Astrocyte (in vitro differentiated cells and primary cell): ENCODE data around the gene ARHGAP25. TPM values are rescaled to one million over a fixed set of nuclear protein-coding genes. Genes with fewer than 3 reads are reported as not detected.

Source experiments
- DNase-seq: peaks from one replicate; pipeline ENCODE4 v3.0.0-alpha.2; 2010; ENCODE audit warnings: low read depth
- FAIRE-seq: peaks from 2 replicates; lab custom pipeline; 2011; peaks lifted over from hg19 to GRCh38; lab: Jason Lieb, UNC
- H2AFZ ChIP-seq: 2 replicates; pipeline ENCODE4 v1.6.0; 2012; ENCODE audit warnings: low read depth, low read length, inconsistent platforms
- H3K27ac ChIP-seq: 2 replicates; pipeline ENCODE4 v1.5.1; 2011; ENCODE audit warnings: low read depth, low read length, inconsistent platforms
- H3K27me3 ChIP-seq: 2 replicates; pipeline ENCODE4 v1.6.0; 2011; ENCODE audit warnings: low read length, inconsistent platforms; ENCODE audit not compliant: insufficient read depth
- H3K36me3 ChIP-seq: 2 replicates; pipeline ENCODE4 v1.5.1; 2011; ENCODE audit warnings: low read length, inconsistent platforms; ENCODE audit not compliant: insufficient read depth
- H3K4me1 ChIP-seq: 2 replicates; pipeline ENCODE4 v1.5.1; 2011; ENCODE audit warnings: low read length, inconsistent platforms; ENCODE audit not compliant: insufficient read depth
- H3K4me2 ChIP-seq: 2 replicates; pipeline ENCODE4 v1.6.0; 2012; ENCODE audit warnings: low read length, inconsistent platforms
- H3K4me3 ChIP-seq: 2 replicates; pipeline ENCODE4 v1.5.1; 2011; ENCODE audit warnings: low read depth, mild to moderate bottlenecking, low read length, inconsistent platforms; ENCODE audit not compliant: insufficient read depth
- H3K79me2 ChIP-seq: 2 replicates; pipeline ENCODE4 v1.6.0; 2012; ENCODE audit warnings: mild to moderate bottlenecking, low read length, inconsistent platforms; ENCODE audit not compliant: insufficient read depth
- H3K9ac ChIP-seq: 2 replicates; pipeline ENCODE4 v1.6.0; 2012; ENCODE audit warnings: mild to moderate bottlenecking, low read length, inconsistent platforms
- H3K9me3 ChIP-seq: 2 replicates; pipeline ENCODE4 v1.5.1; 2012; ENCODE audit warnings: low read depth, mild to moderate bottlenecking, low read length, inconsistent platforms; ENCODE audit not compliant: insufficient read depth
- H4K20me1 ChIP-seq: 2 replicates; pipeline ENCODE4 v1.6.0; 2012; ENCODE audit warnings: low read length, inconsistent platforms; ENCODE audit not compliant: insufficient read depth
- H3K27ac Mint-ChIP-seq: one replicate; pipeline ENCODE4 v1.8.0; 2021; ENCODE audit warnings: mild to moderate bottlenecking, mixed read lengths; ENCODE audit not compliant: unreplicated experiment
- H3K27me3 Mint-ChIP-seq: one replicate; pipeline ENCODE4 v1.8.0; 2021; ENCODE audit warnings: low read depth, mixed read lengths; ENCODE audit not compliant: unreplicated experiment
- H3K36me3 Mint-ChIP-seq: one replicate; pipeline ENCODE4 v1.8.0; 2021; ENCODE audit warnings: low read depth, mixed read lengths; ENCODE audit not compliant: unreplicated experiment
- H3K4me1 Mint-ChIP-seq: one replicate; pipeline ENCODE4 v1.8.0; 2021; ENCODE audit warnings: low read depth, mixed read lengths; ENCODE audit not compliant: unreplicated experiment
- H3K4me3 Mint-ChIP-seq: one replicate; pipeline ENCODE4 v1.8.0; 2021; ENCODE audit warnings: mild to moderate bottlenecking, moderate library complexity, mixed read lengths; ENCODE audit not compliant: unreplicated experiment
- H3K9me3 Mint-ChIP-seq: one replicate; pipeline ENCODE4 v1.8.0; 2021; ENCODE audit warnings: mild to moderate bottlenecking, mixed read lengths; ENCODE audit not compliant: unreplicated experiment
- CTCF ChIP-seq: IDR thresholded peaks from 2 replicates; pipeline ENCODE4 v1.5.1; 2011; ENCODE audit warnings: low read depth, mild to moderate bottlenecking, inconsistent platforms, low read length, moderate library complexity; ENCODE audit not compliant: insufficient read depth
- EZH2 ChIP-seq: IDR thresholded peaks from 2 replicates; pipeline ENCODE4 v1.6.1; 2012; ENCODE audit warnings: mild to moderate bottlenecking, low read length, inconsistent platforms; ENCODE audit not compliant: insufficient read depth
- total RNA-seq: library from RNA; stranded (reverse); gene quantifications from 2 replicates; pipeline ENCODE4 v1.2.1, GENCODE V29; 2021

Gene ARHGAP25
- total RNA-seq, 1 donor from 2014 or later: 0.30 TPM

GRCh38 chr2:68789603-68790002 is 55.0 kb downstream of the ARHGAP25 start:
- H3K9me3 Mint-ChIP-seq: no peaks in the 10 kb centered on the region
- Histone ChIP-seq H3K9me3 (no peaks in the 10 kb centered on the region), H3K79me2 (no peaks in the 10 kb centered on the region), H3K27me3 (peaks cover 7% of the 10 kb centered on the region), H3K4me3 (no peak overlapping the region), H4K20me1 (no peaks in the 10 kb centered on the region), H3K36me3 (no peaks in the 10 kb centered on the region), H3K4me2 (no peak overlapping the region), H3K4me1 (no peaks in the 10 kb centered on the region), H3K9ac (no peak overlapping the region), H2AFZ (no peak overlapping the region), H3K27ac (no peak overlapping the region)
- H3K36me3 Mint-ChIP-seq: no peaks in the 10 kb centered on the region
- no peaks in the 10 kb centered on the region for H3K4me1 Mint-ChIP-seq
- DNase-seq (no peak), FAIRE-seq (no peak)
- no peak overlapping the region for H3K27ac Mint-ChIP-seq
- TF ChIP-seq EZH2 (no peak), CTCF (no peak)
- no peak overlapping the region for H3K4me3 Mint-ChIP-seq
- H3K27me3 Mint-ChIP-seq: peaks cover 8% of the 10 kb centered on the region

GRCh38 chr2:68790600-68790999 is 56.0 kb downstream of the ARHGAP25 start:
- no peak overlapping the region for H3K27ac Mint-ChIP-seq
- peaks cover 4% of the 10 kb centered on the region for H3K27me3 ChIP-seq
- no peak overlapping the region for H3K27ac ChIP-seq
- FAIRE-seq (no peak), DNase-seq (no peak)
- H2AFZ ChIP-seq: no peak overlapping the region
- H3K36me3 Mint-ChIP-seq: no peaks in the 10 kb centered on the region
- peaks cover 8% of the 10 kb centered on the region for H3K27me3 Mint-ChIP-seq
- no peak overlapping the region for H3K9ac ChIP-seq
- no peak for TF ChIP-seq CTCF
- TF ChIP-seq EZH2: no peak
- no peak overlapping the region for H3K4me3 ChIP-seq
- no peaks in the 10 kb centered on the region for H3K36me3 ChIP-seq
- no peak overlapping the region for H3K4me2 ChIP-seq
- no peaks in the 10 kb centered on the region for H3K9me3 ChIP-seq
- no peak overlapping the region for H3K4me3 Mint-ChIP-seq
- no peaks in the 10 kb centered on the region for H4K20me1 ChIP-seq
- H3K4me1 Mint-ChIP-seq: no peaks in the 10 kb centered on the region
- H3K79me2 ChIP-seq: no peaks in the 10 kb centered on the region
- H3K4me1 ChIP-seq: no peaks in the 10 kb centered on the region
- no peaks in the 10 kb centered on the region for H3K9me3 Mint-ChIP-seq

DNA sequence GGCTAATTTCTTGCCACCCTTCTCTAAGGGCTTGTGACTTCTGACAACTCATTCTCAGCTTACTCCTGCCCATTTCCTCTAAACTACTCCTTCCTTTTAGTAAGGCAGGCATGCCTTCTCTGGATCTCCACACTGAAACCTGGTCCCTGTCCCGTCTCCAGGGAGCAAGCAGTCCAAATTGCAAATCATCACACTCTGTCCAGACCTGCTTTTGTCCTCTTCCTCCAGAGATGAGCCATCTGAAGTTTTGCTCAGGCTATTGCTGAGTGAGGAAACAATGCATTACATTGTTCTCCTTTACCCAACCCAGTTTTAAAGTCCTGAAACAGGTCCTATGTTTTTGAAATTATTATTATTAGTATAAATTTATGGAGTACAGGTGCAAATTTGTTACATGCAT is 57.3 kb downstream of the ARHGAP25 start:
- no peaks in the 10 kb centered on the region for H3K79me2 ChIP-seq
- peaks cover 4% of the 10 kb centered on the region for H3K27me3 ChIP-seq
- H3K9me3 ChIP-seq: no peaks in the 10 kb centered on the region
- no peak overlapping the region for H3K4me2 ChIP-seq
- no peaks in the 10 kb centered on the region for H3K4me1 ChIP-seq
- Mint-ChIP-seq H3K36me3 (no peaks in the 10 kb centered on the region), H3K9me3 (no peaks in the 10 kb centered on the region), H3K4me1 (no peaks in the 10 kb centered on the region), H3K4me3 (no peak overlapping the region), H3K27ac (no peak overlapping the region), H3K27me3 (peaks cover 8% of the 10 kb centered on the region)
- no peaks in the 10 kb centered on the region for H3K36me3 ChIP-seq
- no peak for FAIRE-seq
- H4K20me1 ChIP-seq: no peaks in the 10 kb centered on the region
- no peak overlapping the region for H3K27ac ChIP-seq
- DNase-seq: no peak
- no peak overlapping the region for H2AFZ ChIP-seq
- H3K9ac ChIP-seq: no peak overlapping the region
- no peak for TF ChIP-seq EZH2
- no peak for TF ChIP-seq CTCF
- H3K4me3 ChIP-seq: no peak overlapping the region
